ENCODE measurements around the gene LTO1.
"Not testable (repeated sequence)": the region's sequence is repeated elsewhere in the genome, so short reads cannot be mapped to it uniquely, and the experiment has no call there.

Gene LTO1

GRCh38 chr11:69630017-69630416, 45.1 kb downstream of the LTO1 start:
- peak; percentile 39 for DNase-seq (ENCODE audit: low read depth)
- no peak overlapping the region for H3K4me3 ChIP-seq (ENCODE audit: low read depth, low read length)
- TF ChIP-seq CTCF (conservative IDR thresholded peaks at IDR 0.05; ENCODE audit: low read depth, low read length), result no peak

GRCh38 chr11:69627551-69627950, 47.6 kb downstream of the LTO1 start:
- no peak for TF ChIP-seq CTCF (conservative IDR thresholded peaks at IDR 0.05; ENCODE audit: low read depth, low read length)
- H3K4me3 ChIP-seq (ENCODE audit: low read depth, low read length), result no peak overlapping the region
- no peak for DNase-seq (ENCODE audit: low read depth)

GRCh38 chr11:69625476-69625875, 49.7 kb downstream of the LTO1 start:
- H3K4me3 ChIP-seq (ENCODE audit: low read depth, low read length), result no peak overlapping the region
- no peak for TF ChIP-seq CTCF (conservative IDR thresholded peaks at IDR 0.05; ENCODE audit: low read depth, low read length)
- DNase-seq (ENCODE audit: low read depth), result no peak

GRCh38 chr11:69624293-69624692, 50.9 kb downstream of the LTO1 start:
- DNase-seq (ENCODE audit: low read depth), result no peak
- H3K4me3 ChIP-seq (ENCODE audit: low read depth, low read length), result no peak overlapping the region
- TF ChIP-seq CTCF (conservative IDR thresholded peaks at IDR 0.05; ENCODE audit: low read depth, low read length), result no peak

- H3K4me3 ChIP-seq (ENCODE audit: low read depth, low read length); DNase-seq (ENCODE audit: low read depth): not testable (repeated sequence)
Measured at GRCh38 chr11:69622097-69622681, 53.0 kb downstream of the LTO1 start.

- DNase-seq (ENCODE audit: low read depth), result no peak
- no peak for TF ChIP-seq CTCF (conservative IDR thresholded peaks at IDR 0.05; ENCODE audit: low read depth, low read length)
- H3K4me3 ChIP-seq (ENCODE audit: low read depth, low read length), result no peak overlapping the region
Measured at GRCh38 chr11:69620683-69621290, 54.4 kb downstream of the LTO1 start.

- no peak for TF ChIP-seq CTCF (conservative IDR thresholded peaks at IDR 0.05; ENCODE audit: low read depth, low read length)
- H3K4me3 ChIP-seq (ENCODE audit: low read depth, low read length), result no peak overlapping the region
- DNase-seq (ENCODE audit: low read depth), result no peak
Measured at GRCh38 chr11:69618237-69618636, 56.9 kb downstream of the LTO1 start.
